SK-N-SH (cell line): ENCODE results near the gene MIPOL1. TPM values are rescaled to one million over a fixed set of nuclear protein-coding genes. Genes with fewer than 3 reads are reported as not detected.
"Not testable (repeated sequence)": the region's sequence is repeated elsewhere in the genome, so short reads cannot be mapped to it uniquely, and the experiment has no call there.

Experiments used
- CTCF ChIA-PET: fragments of 300-600, 350-600 bp; formaldehyde crosslinking; extraction: SDS; loops from one replicate; lab custom pipeline; 2021; lab: Yijun Ruan, JAX
- POLR2A ChIA-PET: fragments of 350-600 bp; sonication (Branson Sonifier 250); formaldehyde crosslinking; extraction: SDS; loops from one replicate; lab custom pipeline; 2020; ENCODE audit warnings: antibody characterized with exemption, inconsistent platforms; lab: Yijun Ruan, JAX
- DNase-seq: peaks from one replicate; pipeline ENCODE4 v3.0.0; 2012
- H2AFZ ChIP-seq: fragments of 200-600 bp; sonication (generic); 2 replicates; pipeline ENCODE4 v1.8.1; 2016; ENCODE audit warnings: antibody characterized with exemption, mild to moderate bottlenecking, low read depth
- H3F3A ChIP-seq: fragments of 200-600 bp; sonication (generic); replicated peaks from 2 replicates; pipeline ENCODE3; 2016; ENCODE audit warnings: antibody characterized with exemption, mild to moderate bottlenecking; ENCODE audit not compliant: insufficient read depth
- H3K27ac ChIP-seq, 2 experiments: fragments of 200-500 bp in 1 of 2; fragments of 200-600 bp in 1 of 2; sonication (Bioruptor generic) in 1 of 2; sonication (generic), shearing (Covaris generic) in 1 of 2; 2 replicates each; pipeline versions ENCODE4 v1.5.1 to v1.6.1; 2014 to 2016; ENCODE audit warnings: low read depth in 2 of 2, inconsistent platforms in 1 of 2, low read length in 1 of 2, mild to moderate bottlenecking in 1 of 2, mixed read lengths in 1 of 2
- H3K27me3 ChIP-seq: fragments of 200-600 bp; sonication (generic), shearing (Covaris generic); 2 replicates; pipeline ENCODE4 v1.6.1; 2016; ENCODE audit warnings: mixed run types; ENCODE audit not compliant: insufficient read depth
- H3K36me3 ChIP-seq, 2 experiments: fragments of 200-500 bp in 1 of 2; fragments of 200-600 bp in 1 of 2; sonication (Bioruptor generic) in 1 of 2; sonication (generic) in 1 of 2; replicated peaks in 1 of 2; 2 replicates each; pipeline versions ENCODE3 to v1.5.1; 2014 to 2016; ENCODE audit warnings: low read length in 1 of 2, mild to moderate bottlenecking in 1 of 2; ENCODE audit not compliant: insufficient read depth in 2 of 2, control insufficient read depth in 1 of 2
- H3K4me1 ChIP-seq, 2 experiments: fragments of 200-500 bp in 1 of 2; fragments of 200-600 bp in 1 of 2; sonication (Bioruptor generic) in 1 of 2; sonication (generic), shearing (Covaris generic) in 1 of 2; 2 replicates each; pipeline versions ENCODE4 v1.5.1 to v1.6.1; 2014 to 2016; ENCODE audit warnings: low read depth in 1 of 2, low read length in 1 of 2, mixed run types in 1 of 2; ENCODE audit not compliant: insufficient read depth in 2 of 2, control insufficient read depth in 1 of 2
- H3K4me2 ChIP-seq: fragments of 200-600 bp; sonication (generic), shearing (Covaris generic); 2 replicates; pipeline ENCODE4 v1.6.1; 2017; ENCODE audit warnings: mixed run types
- H3K4me3 ChIP-seq, 2 experiments: fragments of 200-500 bp in 1 of 2; fragments of 200-600 bp in 1 of 2; sonication (Bioruptor generic) in 1 of 2; sonication (generic), shearing (Covaris generic) in 1 of 2; 2 replicates each; pipeline versions ENCODE4 v1.5.1 to v1.8.1; 2014 to 2016; ENCODE audit warnings: low read depth in 2 of 2, inconsistent platforms in 1 of 2, low read length in 1 of 2, mild to moderate bottlenecking in 1 of 2, mixed read lengths in 1 of 2, moderate library complexity in 1 of 2
- H3K79me2 ChIP-seq: fragments of 200-600 bp; sonication (generic); 2 replicates; pipeline ENCODE4 v1.8.1; 2017; ENCODE audit warnings: mild to moderate bottlenecking; ENCODE audit not compliant: insufficient read depth
- H3K9ac ChIP-seq: fragments of 200-600 bp; sonication (generic); 2 replicates; pipeline ENCODE4 v1.6.1; 2017; ENCODE audit warnings: mixed run types
- H3K9me2 ChIP-seq: fragments of 200-600 bp; sonication (generic); 2 replicates; pipeline ENCODE4 v1.6.1; 2017; ENCODE audit warnings: mixed run types
- H3K9me3 ChIP-seq: fragments of 200-600 bp; sonication (generic); 2 replicates; pipeline ENCODE4 v1.6.1; 2017; ENCODE audit warnings: mixed run types, mild to moderate bottlenecking, moderate library complexity
- H4K20me1 ChIP-seq: fragments of 200-600 bp; sonication (generic); 2 replicates; pipeline ENCODE4 v1.6.1; 2017; ENCODE audit warnings: mild to moderate bottlenecking, mixed run types; ENCODE audit not compliant: insufficient read depth
- EZH2phosphoT487 ChIP-seq: fragments of 200-600 bp; sonication (generic); IDR thresholded peaks from 2 replicates; pipeline ENCODE4 v1.6.1; 2017; ENCODE audit warnings: low read depth, mixed run types, mild to moderate bottlenecking, antibody characterized with exemption, moderate library complexity, borderline replicate concordance
- FOXJ3 ChIP-seq: sonication (generic); formaldehyde crosslinking; IDR thresholded peaks from 2 replicates; pipeline ENCODE4 v1.5.1; 2020; ENCODE audit warnings: mild to moderate bottlenecking, missing genetic modification reagents
- GABPA ChIP-seq: IDR thresholded peaks from 2 replicates; pipeline ENCODE4 v1.4.0; 2012; ENCODE audit warnings: low read depth, mild to moderate bottlenecking
- JUND ChIP-seq: IDR thresholded peaks from 2 replicates; pipeline ENCODE4 v1.4.0; 2012
- MAX ChIP-seq: IDR thresholded peaks from 2 replicates; pipeline ENCODE4 v1.4.0; 2012; ENCODE audit warnings: low read depth
- MEF2A ChIP-seq: IDR thresholded peaks from 2 replicates; pipeline ENCODE4 v1.4.0; 2012; ENCODE audit warnings: low read depth, borderline replicate concordance
- MXI1 ChIP-seq: IDR thresholded peaks from 2 replicates; pipeline ENCODE4 v1.6.1; 2012; ENCODE audit warnings: mild to moderate bottlenecking, low read depth, low read length, improper control_type of control experiment
- POLR2AphosphoS5 ChIP-seq: IDR thresholded peaks from 2 replicates; pipeline ENCODE4 v1.6.1; 2012; ENCODE audit warnings: low read depth, low read length
- RCOR1 ChIP-seq: fragments of 150-350 bp; IDR thresholded peaks from 2 replicates; pipeline ENCODE4 v1.6.1; 2017; ENCODE audit warnings: antibody characterized with exemption, low read length
- REST ChIP-seq: IDR thresholded peaks from 2 replicates; pipeline ENCODE4 v1.6.1; 2012; ENCODE audit warnings: mild to moderate bottlenecking, low read depth, low read length, moderate library complexity
- RXRA ChIP-seq: IDR thresholded peaks from 2 replicates; pipeline ENCODE4 v1.4.0; 2012; ENCODE audit warnings: low read depth, mild to moderate bottlenecking, borderline replicate concordance
- TCF12 ChIP-seq: IDR thresholded peaks from 2 replicates; pipeline ENCODE4 v1.4.0; 2012
- USF2 ChIP-seq: fragments of 150-350 bp; IDR thresholded peaks from 2 replicates; pipeline ENCODE4 v1.6.1; 2017; ENCODE audit warnings: antibody characterized with exemption, low read length, low read depth, borderline replicate concordance
- YY1 ChIP-seq: IDR thresholded peaks from 2 replicates; pipeline ENCODE4 v1.4.0; 2012; ENCODE audit warnings: low read depth, mild to moderate bottlenecking
- WGBS: methylation state at CpG from one replicate; pipeline ENCODE4 v1.1.6; 2017; ENCODE audit warnings: low lambda C conversion rate; 5-methylcytosine and 5-hydroxymethylcytosine counted together
- polyA plus RNA-seq, 3 experiments: library from polyadenylated mRNA; depleted of rRNA; stranded (reverse); fragments of >200 nt; gene quantifications; 2 replicates each; pipeline ENCODE4 v1.2.3, GENCODE V29; 2012
- TF ChIP-seq, protein P1 (sequence below): fragments of 150-350 bp; IDR thresholded peaks from 2 replicates; pipeline ENCODE4 v1.6.1; 2016; ENCODE audit warnings: mild to moderate bottlenecking, low read depth, low read length

MIPOL1 gene
- polyA plus RNA-seq, 1 of the 3 experiments (the other 2 are of a cell fraction), result 0.23 TPM

GRCh38 chr14:37551119-37551518, 353.4 kb downstream of the MIPOL1 start:
- POLR2A ChIA-PET, result no interaction called here
- Histone ChIP-seq H3F3A (no peaks in the 10 kb centered on the region), H3K36me3 (no peaks in the 10 kb centered on the region), H4K20me1 (no peaks in the 10 kb centered on the region), H3K4me1 (no peaks in the 10 kb centered on the region), H3K79me2 (no peaks in the 10 kb centered on the region), H3K9me3 (no peaks in the 10 kb centered on the region), H3K9me2 (no peaks in the 10 kb centered on the region), H3K9ac (no peak overlapping the region), H3K27me3 (no peaks in the 10 kb centered on the region), H2AFZ (no peak overlapping the region), H3K4me3 (no peak overlapping the region), H3K27ac (no peak overlapping the region), H3K4me2 (no peak overlapping the region)
- 32% methylated on average over 1 of the region's 1 CpG for WGBS
- no peak for DNase-seq
- TF ChIP-seq USF2 (no peak), MEF2A (no peak), JUND (no peak), YY1 (no peak), MAX (no peak), RCOR1 (no peak), FOXJ3 (CRISPR knock-in tag) (no peak), GABPA (no peak), POLR2AphosphoS5 (no peak), MXI1 (no peak), EZH2phosphoT487 (no peak), RXRA (no peak), REST (no peak)
- CTCF ChIA-PET, result no interaction called here

GRCh38 chr14:37553935-37554550, 356.3 kb downstream of the MIPOL1 start:
- TF ChIP-seq TCF12 (no peak), MAX (no peak)
- TF ChIP-seq, protein P1, sequence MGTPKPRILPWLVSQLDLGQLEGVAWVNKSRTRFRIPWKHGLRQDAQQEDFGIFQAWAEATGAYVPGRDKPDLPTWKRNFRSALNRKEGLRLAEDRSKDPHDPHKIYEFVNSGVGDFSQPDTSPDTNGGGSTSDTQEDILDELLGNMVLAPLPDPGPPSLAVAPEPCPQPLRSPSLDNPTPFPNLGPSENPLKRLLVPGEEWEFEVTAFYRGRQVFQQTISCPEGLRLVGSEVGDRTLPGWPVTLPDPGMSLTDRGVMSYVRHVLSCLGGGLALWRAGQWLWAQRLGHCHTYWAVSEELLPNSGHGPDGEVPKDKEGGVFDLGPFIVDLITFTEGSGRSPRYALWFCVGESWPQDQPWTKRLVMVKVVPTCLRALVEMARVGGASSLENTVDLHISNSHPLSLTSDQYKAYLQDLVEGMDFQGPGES, result no peak
- POLR2A ChIA-PET, result no interaction called here

GRCh38 chr14:37555596-37555995, 357.9 kb downstream of the MIPOL1 start:
- CTCF ChIA-PET, H4K20me1 ChIP-seq, H2AFZ ChIP-seq, H3K9me2 ChIP-seq, H3K79me2 ChIP-seq, H3K4me1 ChIP-seq, H3K9ac ChIP-seq, H3F3A ChIP-seq, H3K4me2 ChIP-seq, H3K4me3 ChIP-seq, H3K27me3 ChIP-seq, H3K9me3 ChIP-seq, POLR2A ChIA-PET, DNase-seq, H3K27ac ChIP-seq, H3K36me3 ChIP-seq: not testable (repeated sequence)
- WGBS, result no CpG with 5 or more reads among the region's 33 CpGs

More at GRCh38 chr14:37553935-37554550, 356.3 kb downstream of the MIPOL1 start:
- CTCF ChIA-PET, result no interaction called here
- Histone ChIP-seq H3K4me3 (no peak overlapping the region), H3K9ac (no peak overlapping the region), H3K4me2 (no peak overlapping the region), H2AFZ (no peak overlapping the region), H3K36me3 (no peaks in the 10 kb centered on the region), H3K9me2 (no peaks in the 10 kb centered on the region), H3K27ac (no peak overlapping the region), H3K27me3 (no peaks in the 10 kb centered on the region), H3K9me3 (no peaks in the 10 kb centered on the region), H3K4me1 (no peaks in the 10 kb centered on the region), H3F3A (no peaks in the 10 kb centered on the region), H4K20me1 (no peaks in the 10 kb centered on the region), H3K79me2 (no peaks in the 10 kb centered on the region)
- 13% methylated on average over 1 of the region's 1 CpG for whole genome bisulfite sequencing
- no peak for DNase-seq
